Loucy (cell line): Measurements from ENCODE around the gene EFR3B.

Experiments
- H2AFZ ChIP-seq: fragments of 200-600 bp; sonication (generic); 2 replicates; pipeline ENCODE4 v1.6.0; 2016; ENCODE audit warnings: antibody characterized with exemption, mild to moderate bottlenecking, low read length, moderate library complexity
- H3F3A ChIP-seq: fragments of 200-600 bp; 2 replicates; pipeline ENCODE4 v1.6.0; 2016; ENCODE audit warnings: antibody characterized with exemption, low read depth, mild to moderate bottlenecking
- H3K27me3 ChIP-seq: fragments of 200-600 bp; sonication (generic); 2 replicates; pipeline ENCODE4 v1.6.1; 2014; ENCODE audit warnings: low read length, mild to moderate bottlenecking; ENCODE audit not compliant: insufficient read depth, poor library complexity, severe bottlenecking
- H3K36me3 ChIP-seq: fragments of 200-600 bp; sonication (generic); 2 replicates; pipeline ENCODE4 v1.6.1; 2016; ENCODE audit warnings: low read length; ENCODE audit not compliant: insufficient read depth
- H3K4me1 ChIP-seq: fragments of 200-600 bp; sonication (generic); 2 replicates; pipeline ENCODE4 v1.5.1; 2014; ENCODE audit warnings: low read length, mild to moderate bottlenecking; ENCODE audit not compliant: insufficient read depth, poor library complexity, severe bottlenecking
- H3K4me2 ChIP-seq: fragments of 200-600 bp; sonication (generic); 2 replicates; pipeline ENCODE4 v1.6.0; 2014; ENCODE audit warnings: antibody characterized with exemption, low read length, low read depth, mild to moderate bottlenecking; ENCODE audit not compliant: poor library complexity, severe bottlenecking
- H3K4me3 ChIP-seq: fragments of 200-600 bp; sonication (generic); 2 replicates; pipeline ENCODE4 v1.5.1; 2014; ENCODE audit warnings: low read length, mild to moderate bottlenecking, mixed read lengths; ENCODE audit not compliant: poor library complexity, severe bottlenecking
- H3K79me2 ChIP-seq: fragments of 200-600 bp; sonication (generic); 2 replicates; pipeline ENCODE4 v1.6.1; 2014; ENCODE audit warnings: low read length; ENCODE audit not compliant: insufficient read depth
- H3K9ac ChIP-seq: fragments of 200-600 bp; sonication (generic); 2 replicates; pipeline ENCODE4 v1.6.0; 2014; ENCODE audit warnings: mild to moderate bottlenecking, low read depth, low read length, moderate library complexity; ENCODE audit not compliant: poor library complexity, severe bottlenecking
- H3K9me2 ChIP-seq: fragments of 200-600 bp; sonication (generic); replicated peaks from 2 replicates; pipeline ENCODE4 v1.6.1; 2016; ENCODE audit warnings: low read depth, low read length, mixed read lengths
- H3K9me3 ChIP-seq: fragments of 200-600 bp; sonication (generic); 2 replicates; pipeline ENCODE4 v1.6.1; 2014; ENCODE audit warnings: mild to moderate bottlenecking, antibody characterized with exemption, low read length, low read depth; ENCODE audit not compliant: insufficient read depth
- H4K20me1 ChIP-seq: fragments of 200-600 bp; sonication (generic); 2 replicates; pipeline ENCODE4 v1.6.0; 2014; ENCODE audit warnings: antibody characterized with exemption, low read length, mild to moderate bottlenecking; ENCODE audit not compliant: insufficient read depth, poor library complexity, severe bottlenecking
- CTCF ChIP-seq: fragments of 200-600 bp; sonication (generic); conservative IDR thresholded peaks from 2 replicates; pipeline ENCODE4 v1.5.1; 2014; ENCODE audit warnings: mild to moderate bottlenecking, antibody characterized with exemption, low read length
- EZH2phosphoT487 ChIP-seq: fragments of 200-600 bp; IDR thresholded peaks from 2 replicates; pipeline ENCODE4 v1.6.1; 2018; ENCODE audit warnings: antibody characterized with exemption, mild to moderate bottlenecking, moderate library complexity, borderline replicate concordance

EFR3B gene

GRCh38 chr2:25204190-25204838 is 162.4 kb downstream of the EFR3B start:
- Histone ChIP-seq H3K9ac (no peak overlapping the region), H3K9me2 (no peaks in the 10 kb centered on the region), H3K27me3 (no peaks in the 10 kb centered on the region), H3K9me3 (no peaks in the 10 kb centered on the region), H3K36me3 (no peaks in the 10 kb centered on the region), H3K79me2 (no peaks in the 10 kb centered on the region), H3F3A (peaks cover 6% of the 10 kb centered on the region; the same call in 1 of the 2 replicates), H2AFZ (no peak overlapping the region), H3K4me1 (peaks cover 32% of the 10 kb centered on the region), H4K20me1 (no peaks in the 10 kb centered on the region), H3K4me3 (no peak overlapping the region), H3K4me2 (no peak overlapping the region)
- TF ChIP-seq EZH2phosphoT487 (no peak), CTCF (no peak)

- Histone ChIP-seq H3K79me2 (no peaks in the 10 kb centered on the region), H2AFZ (peak overlapping the region; percentile 65), H3K9me3 (no peaks in the 10 kb centered on the region), H3F3A (peaks cover 13% of the 10 kb centered on the region), H3K36me3 (no peaks in the 10 kb centered on the region), H3K4me1 (peaks cover 49% of the 10 kb centered on the region), H3K4me3 (no peak overlapping the region), H3K9ac (peak overlapping the region; percentile 32), H4K20me1 (no peaks in the 10 kb centered on the region), H3K4me2 (peak overlapping the region; percentile 25), H3K27me3 (no peaks in the 10 kb centered on the region), H3K9me2 (no peaks in the 10 kb centered on the region)
- TF ChIP-seq EZH2phosphoT487 (no peak), CTCF (no peak)
Observed at GRCh38 chr2:25207078-25207545, 165.2 kb downstream of the EFR3B start.
